NT2/D1 (cell line): Measurements from ENCODE around the gene DBN1.

Experiments
- SUZ12 ChIP-seq: IDR thresholded peaks from 2 replicates; pipeline ENCODE4 v1.6.1; 2011; ENCODE audit not compliant: insufficient read length, insufficient read depth; ENCODE audit errors: extremely low read depth
- ZNF274 ChIP-seq: IDR thresholded peaks from 2 replicates; pipeline ENCODE4 v1.6.1; 2011; ENCODE audit warnings: mild to moderate bottlenecking, low read depth, low read length

- TF ChIP-seq SUZ12 (no peak), ZNF274 (no peak)
These were observed 18.9 kb downstream of the DBN1 start for GRCh38 chr5:177454397-177455035.
